GM19324 (cell line): ENCODE data around the gene CPAMD8.
"Not testable (repeated sequence)": the region's sequence is repeated elsewhere in the genome, so short reads cannot be mapped to it uniquely, and the experiment has no call there.

Experiments
- ATAC-seq: cut with Tn5 transposase; IDR thresholded peaks from one replicate; pipeline ENCODE4 v1.9.1; 2021; ENCODE audit warnings: mild to moderate bottlenecking, moderate library complexity; ENCODE audit not compliant: unreplicated experiment, low FRiP score

The CPAMD8 gene

DNA sequence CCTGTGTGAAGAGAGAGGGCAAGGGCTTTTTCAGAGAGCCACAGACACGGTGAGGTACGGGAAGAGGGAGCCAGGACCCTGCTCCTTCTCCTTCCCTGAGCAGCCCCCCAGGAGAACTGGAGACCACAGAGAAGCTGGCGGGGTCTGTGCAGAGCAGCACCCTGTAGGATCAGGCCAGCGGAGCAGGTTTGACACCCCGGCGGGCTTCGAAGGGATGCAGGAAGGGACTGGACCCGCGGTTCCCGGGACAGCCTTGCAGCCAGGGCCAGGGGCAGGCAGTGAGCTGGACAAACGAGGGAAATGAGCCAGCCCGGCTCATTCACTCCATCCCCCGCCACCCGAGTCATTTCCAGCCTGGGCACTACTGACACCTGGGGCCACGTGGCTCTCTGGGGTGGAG lies 22.2 kb downstream of the CPAMD8 start:
- ATAC-seq, result no peak

GRCh38 chr19:17002455-17002854 lies 24.2 kb downstream of the CPAMD8 start:
- ATAC-seq, result no peak

GRCh38 chr19:17001603-17002183 lies 24.9 kb downstream of the CPAMD8 start:
- ATAC-seq, result no peak

GRCh38 chr19:16998635-16999194 lies 27.9 kb downstream of the CPAMD8 start:
- ATAC-seq, result no peak

- ATAC-seq, result not testable (repeated sequence)
Measured at GRCh38 chr19:16996838-16997490, 29.6 kb downstream of the CPAMD8 start.

- no peak for ATAC-seq
Measured at GRCh38 chr19:16988661-16989060, 37.9 kb downstream of the CPAMD8 start.

GRCh38 chr19:16985403-16985802 lies 41.2 kb downstream of the CPAMD8 start:
- ATAC-seq, result no peak

DNA sequence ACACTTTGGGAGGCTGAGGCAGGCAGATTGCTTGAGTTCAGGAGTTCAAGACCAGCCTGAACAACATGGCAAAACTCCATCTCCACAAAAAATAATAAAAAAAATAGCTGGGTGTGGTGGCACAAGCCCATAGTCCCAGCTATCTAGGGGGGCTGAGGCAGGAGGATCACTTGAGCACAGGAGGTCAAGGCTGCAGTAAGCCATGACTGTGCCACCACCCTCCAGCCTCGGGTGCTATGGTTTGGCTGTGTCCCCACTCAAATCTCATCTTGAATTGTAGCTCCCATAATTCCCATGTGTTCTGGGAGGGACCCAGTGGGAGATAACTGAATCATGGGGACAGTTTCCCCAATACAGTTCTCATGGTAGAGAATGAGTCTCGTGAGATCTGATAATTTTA lies 44.0 kb downstream of the CPAMD8 start:
- not testable (repeated sequence) for ATAC-seq

DNA sequence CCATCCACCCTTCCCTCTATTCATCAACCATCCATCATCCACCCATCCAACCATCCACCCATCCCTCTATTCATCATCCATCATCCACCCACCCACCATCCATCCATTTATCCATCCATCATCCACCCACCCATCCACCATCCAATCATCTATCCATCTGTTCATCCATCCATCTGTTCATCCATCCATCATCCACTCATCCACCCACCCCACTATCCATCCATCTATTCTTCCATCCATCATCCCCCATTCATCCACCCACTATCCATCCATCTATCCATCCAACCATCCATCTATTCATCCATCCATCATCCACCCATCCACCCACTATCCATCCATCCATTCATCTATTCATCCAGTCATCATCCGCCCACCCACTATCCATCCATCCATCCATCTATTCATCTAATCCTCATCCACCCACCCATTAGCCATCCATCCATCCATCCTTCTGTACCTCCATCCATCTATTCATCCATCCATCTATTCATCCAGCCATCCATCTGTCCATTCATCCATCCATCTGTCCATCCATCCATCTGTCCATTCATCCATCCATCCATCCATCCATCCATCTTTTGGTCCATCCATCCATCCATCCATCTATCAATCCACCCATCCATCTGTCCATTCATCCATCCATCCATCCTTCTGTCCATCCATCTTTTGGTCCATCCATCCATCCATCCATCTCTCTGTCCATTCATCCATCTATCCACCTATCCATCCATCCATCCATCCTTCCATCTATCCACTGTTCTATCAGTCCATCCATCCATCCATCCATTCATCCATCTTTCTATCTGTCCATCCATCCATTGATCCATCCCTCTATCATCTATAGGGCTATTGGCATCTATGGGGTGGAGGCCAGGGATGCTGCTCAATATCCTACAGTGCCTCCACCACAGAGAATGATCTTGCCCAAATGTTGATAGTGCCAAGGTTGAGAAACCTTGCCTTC lies 47.5 kb downstream of the CPAMD8 start:
- ATAC-seq, result no peak

GRCh38 chr19:16978156-16978555 lies 48.5 kb downstream of the CPAMD8 start:
- no peak for ATAC-seq

DNA sequence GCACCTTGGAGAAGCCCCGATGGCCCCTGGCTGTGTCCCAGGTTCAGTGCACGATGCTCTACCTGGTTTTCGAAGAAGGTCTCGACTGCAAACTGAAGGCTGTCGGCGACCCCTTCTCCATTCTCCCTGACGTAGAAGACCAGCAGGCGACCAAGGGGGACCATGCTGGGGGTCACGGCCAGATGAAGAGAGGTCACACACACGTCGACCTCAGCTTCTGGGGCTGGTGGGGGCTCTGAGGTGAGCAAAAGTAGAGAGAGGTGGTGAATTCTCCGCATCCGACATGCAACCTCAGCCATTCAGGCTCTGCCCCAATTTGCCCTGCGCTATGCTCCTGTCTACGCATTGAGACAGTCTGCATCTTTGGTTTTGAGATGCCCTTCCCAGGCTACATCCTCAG lies 49.3 kb downstream of the CPAMD8 start:
- ATAC-seq, result no peak

DNA sequence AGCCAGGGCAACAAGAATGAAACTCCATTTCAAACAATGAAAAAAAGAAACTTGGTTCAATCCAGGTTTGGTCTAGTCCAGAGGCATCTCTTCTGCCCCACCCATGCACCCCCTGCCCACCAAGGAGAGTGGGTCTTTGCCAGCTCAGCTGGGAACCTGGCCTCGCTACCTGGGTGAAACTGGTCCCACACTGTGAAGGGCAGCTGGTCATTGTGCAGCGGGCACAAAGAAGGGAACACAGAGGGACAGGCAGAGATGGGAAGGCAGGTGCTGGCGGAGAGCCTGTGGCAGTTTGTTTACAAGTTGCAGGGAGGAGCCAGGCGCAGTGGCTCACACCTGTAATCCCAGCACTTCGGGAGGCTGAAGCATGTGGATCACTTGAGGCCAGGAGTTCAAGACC lies 50.2 kb downstream of the CPAMD8 start:
- ATAC-seq, result no peak

GRCh38 chr19:16970821-16971220 lies 55.8 kb downstream of the CPAMD8 start:
- ATAC-seq, result no peak

DNA sequence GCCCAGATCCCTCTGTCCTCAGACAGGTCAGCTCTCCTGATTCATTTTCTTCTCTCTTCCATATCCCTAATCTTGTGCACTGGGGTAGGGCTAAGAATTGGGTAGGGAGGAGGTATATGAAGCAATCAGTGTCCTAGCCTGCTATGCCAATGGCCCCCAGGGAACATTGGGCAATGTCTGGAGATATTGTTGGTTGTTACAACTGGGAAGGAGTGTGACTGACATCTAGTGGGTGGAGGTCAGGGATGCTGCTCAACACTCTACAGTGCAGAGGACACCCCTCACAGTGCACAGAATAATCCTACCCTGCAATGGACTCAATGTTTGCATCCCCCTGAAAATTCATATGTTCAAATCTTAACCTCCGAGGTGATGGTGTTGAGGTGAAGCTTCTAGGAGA lies 57.5 kb downstream of the CPAMD8 start:
- no peak for ATAC-seq

DNA sequence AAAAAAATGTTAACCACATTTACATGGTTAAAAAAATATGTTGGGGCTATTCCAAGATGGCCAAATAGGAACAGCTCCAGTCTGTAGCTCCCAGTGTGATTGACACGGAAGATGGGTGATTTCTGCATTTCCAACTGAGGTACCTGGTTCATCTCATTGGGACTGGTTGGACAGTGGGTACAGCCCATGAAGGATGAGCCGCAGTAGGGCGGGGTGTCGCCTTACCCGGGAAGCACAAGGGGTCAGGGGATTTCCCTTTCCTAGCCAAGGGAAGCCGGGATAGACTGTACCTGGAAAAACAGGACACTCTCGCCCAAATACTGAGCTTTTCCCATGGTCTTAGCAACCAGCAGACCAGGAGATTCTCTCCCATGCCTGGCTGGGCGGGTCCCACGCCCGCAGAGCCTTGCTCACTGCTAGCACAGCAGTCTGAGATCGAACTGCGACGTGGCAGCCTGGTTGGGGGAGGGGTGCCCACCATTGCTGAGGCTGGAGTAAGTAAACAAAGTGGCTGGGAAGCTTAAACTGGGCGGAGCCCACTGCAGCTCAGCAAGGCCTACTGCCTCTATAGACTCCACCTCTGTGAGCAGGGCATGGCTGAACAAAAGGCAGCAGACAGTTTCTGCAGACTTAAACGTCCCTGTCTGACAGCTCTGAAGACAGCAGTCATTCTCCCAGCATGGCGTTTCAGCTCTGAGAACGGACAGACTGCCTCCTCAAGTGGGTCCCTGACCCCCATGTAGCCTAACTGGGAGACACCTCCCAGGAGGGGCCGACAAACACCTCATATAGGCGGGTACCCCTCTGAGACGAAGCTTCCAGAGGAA lies 65.4 kb downstream of the CPAMD8 start:
- ATAC-seq, result not testable (repeated sequence)

- ATAC-seq, result not testable (repeated sequence)
Measured at GRCh38 chr19:16958277-16958676, 68.3 kb downstream of the CPAMD8 start.

DNA sequence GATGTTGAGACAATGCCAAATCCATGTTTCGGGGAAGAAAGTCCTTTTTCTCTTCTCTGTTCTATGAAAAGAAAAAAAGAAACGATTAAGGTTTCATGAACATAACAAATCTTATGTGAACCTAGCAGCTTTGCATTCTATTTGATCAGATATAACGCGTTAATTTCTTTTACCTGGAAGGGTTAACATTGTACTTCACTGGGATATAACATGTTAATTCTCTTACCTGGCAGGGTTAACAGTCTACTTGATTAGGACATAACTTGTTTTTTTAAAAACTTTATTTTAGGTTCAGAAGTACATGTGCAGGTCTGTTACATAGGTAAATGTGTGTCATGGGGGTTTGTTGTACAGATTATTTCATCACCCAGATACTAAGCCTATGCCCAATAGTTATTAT lies 68.8 kb downstream of the CPAMD8 start:
- no peak for ATAC-seq

DNA sequence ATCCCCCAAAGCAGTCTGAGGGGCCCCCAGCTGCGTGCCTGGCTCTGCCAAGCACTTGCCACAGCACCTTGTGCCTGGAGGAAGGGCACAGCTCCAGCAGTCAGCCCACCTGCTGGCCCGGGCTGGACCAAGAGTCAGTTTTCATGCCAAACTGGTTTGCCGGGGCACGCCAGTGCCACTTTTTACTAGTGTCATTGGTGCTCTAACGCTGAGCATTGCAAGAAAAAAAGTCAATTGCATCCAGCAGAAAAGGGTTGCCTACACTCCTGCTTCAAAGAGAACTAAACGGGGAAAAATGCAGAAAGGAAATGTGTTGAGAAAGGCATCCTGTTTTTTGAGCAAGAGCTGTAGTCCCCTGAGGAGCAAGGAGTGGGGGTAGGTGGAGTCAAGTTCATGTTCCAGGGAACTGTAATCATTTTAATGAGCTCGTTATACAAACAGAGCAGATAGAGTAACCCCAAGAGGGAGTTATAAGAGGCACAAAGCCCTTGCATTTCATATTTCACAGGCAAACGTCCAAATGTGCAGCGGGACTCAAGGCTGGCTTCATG lies 69.4 kb downstream of the CPAMD8 start:
- no peak for ATAC-seq

DNA sequence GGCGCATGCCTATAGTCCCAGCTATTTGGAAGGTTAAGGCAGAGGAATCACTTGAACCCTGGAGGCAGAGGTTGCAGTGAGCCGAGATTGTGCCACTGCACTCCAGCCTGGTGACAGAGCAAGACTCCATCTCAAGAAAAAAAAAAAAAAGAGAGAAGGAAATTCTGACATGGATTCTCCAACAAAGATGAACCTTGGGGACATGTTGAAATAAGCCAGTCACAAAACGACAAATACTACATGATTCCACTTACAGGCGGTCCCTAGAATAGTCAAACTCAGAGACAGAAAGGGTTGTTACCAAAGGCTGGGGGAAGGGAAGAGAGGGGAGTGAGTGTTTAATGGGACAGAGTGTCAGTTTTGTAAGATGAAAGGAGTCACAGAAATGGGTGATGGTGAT lies 71.4 kb downstream of the CPAMD8 start:
- ATAC-seq, result no peak

DNA sequence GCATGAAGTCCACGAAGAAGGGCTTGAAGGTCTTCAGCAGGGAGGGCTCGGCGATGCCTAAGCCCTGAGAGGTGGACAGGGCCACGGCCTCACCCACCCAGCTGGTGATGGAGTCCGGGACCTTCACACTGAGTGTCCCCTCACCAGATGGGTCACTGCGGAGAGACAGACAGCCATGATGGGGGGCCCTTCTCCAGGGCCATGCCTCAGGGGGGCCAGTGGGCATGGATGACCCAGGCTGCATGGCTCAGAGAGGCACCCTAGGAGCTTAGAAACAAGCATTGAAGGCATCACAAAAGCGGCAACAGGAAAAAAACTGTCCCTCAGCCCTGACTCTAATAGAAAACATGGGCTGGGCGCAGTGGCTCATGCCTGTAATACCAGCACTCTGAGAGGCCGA lies 74.6 kb downstream of the CPAMD8 start:
- no peak for ATAC-seq
